Endothelial cell of umbilical vein (primary cell): Measurements from ENCODE around the gene UNC5B.

Experiments used
- CTCF ChIP-seq, 2 donors: IDR thresholded peaks; 1 replicate in 1 of 2; 2 replicates in 1 of 2; pipeline ENCODE4 v1.5.1; 2011; ENCODE audit warnings: low read length in 2 of 2, mild to moderate bottlenecking in 2 of 2, moderate library complexity in 2 of 2, control low read depth in 1 of 2, inconsistent platforms in 1 of 2, low read depth in 1 of 2; ENCODE audit not compliant: insufficient read depth in 1 of 2; ENCODE audit errors: extremely low read depth in 1 of 2
- GATA2 ChIP-seq: IDR thresholded peaks from 2 replicates; pipeline ENCODE4 v1.7.0; 2011; ENCODE audit warnings: low read depth, mild to moderate bottlenecking, moderate library complexity, mixed read lengths, low read length; ENCODE audit not compliant: insufficient read length, insufficient read depth
- POLR2A ChIP-seq: IDR thresholded peaks from 2 replicates; pipeline ENCODE4 v1.6.1; 2012; ENCODE audit warnings: low read depth, mild to moderate bottlenecking, control low read depth, low read length

- no peak for TF ChIP-seq CTCF (IDR thresholded peaks at IDR 0.05; ENCODE audit: extremely low read depth in 1 of 2, insufficient read depth in 1 of 2, low read depth in 1 of 2, low read length in 2 of 2)
- TF ChIP-seq POLR2A = no peak
- TF ChIP-seq GATA2 = no peak
These were observed 112.4 kb downstream of the UNC5B start for GRCh38 chr10:71324743-71325142.
